ENCODE data around the gene ARSA.

GRCh38 chr22:50612168-50612527 lies 15.8 kb downstream of the ARSA start:
- TF ChIP-seq, protein P1, sequence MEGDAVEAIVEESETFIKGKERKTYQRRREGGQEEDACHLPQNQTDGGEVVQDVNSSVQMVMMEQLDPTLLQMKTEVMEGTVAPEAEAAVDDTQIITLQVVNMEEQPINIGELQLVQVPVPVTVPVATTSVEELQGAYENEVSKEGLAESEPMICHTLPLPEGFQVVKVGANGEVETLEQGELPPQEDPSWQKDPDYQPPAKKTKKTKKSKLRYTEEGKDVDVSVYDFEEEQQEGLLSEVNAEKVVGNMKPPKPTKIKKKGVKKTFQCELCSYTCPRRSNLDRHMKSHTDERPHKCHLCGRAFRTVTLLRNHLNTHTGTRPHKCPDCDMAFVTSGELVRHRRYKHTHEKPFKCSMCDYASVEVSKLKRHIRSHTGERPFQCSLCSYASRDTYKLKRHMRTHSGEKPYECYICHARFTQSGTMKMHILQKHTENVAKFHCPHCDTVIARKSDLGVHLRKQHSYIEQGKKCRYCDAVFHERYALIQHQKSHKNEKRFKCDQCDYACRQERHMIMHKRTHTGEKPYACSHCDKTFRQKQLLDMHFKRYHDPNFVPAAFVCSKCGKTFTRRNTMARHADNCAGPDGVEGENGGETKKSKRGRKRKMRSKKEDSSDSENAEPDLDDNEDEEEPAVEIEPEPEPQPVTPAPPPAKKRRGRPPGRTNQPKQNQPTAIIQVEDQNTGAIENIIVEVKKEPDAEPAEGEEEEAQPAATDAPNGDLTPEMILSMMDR (IDR thresholded peaks at IDR 0.05): no peak
- TF ChIP-seq POLR2A (IDR thresholded peaks at IDR 0.05): no peak

Data from upper lobe of left lung (tissue), 4 donors.